Panc1 (cell line): ENCODE results near the gene SLC16A1. TPM values are rescaled to one million over a fixed set of nuclear protein-coding genes. Genes with fewer than 3 reads are reported as not detected.

Source experiments
- ATAC-seq: fragments of 200-7000 bp; cut with Tn5 transposase; 2 replicates; pipeline ENCODE4 v1.9.1; 2020; ENCODE audit warnings: mild to moderate bottlenecking, moderate library complexity
- BruUV-seq: library from RNA; stranded (reverse); fragments of 400-500 nt; replicated peaks from 2 replicates; lab custom pipeline; 2021; lab: Mats Ljungman, UMichigan
- CTCF ChIA-PET: fragments of 300-600 bp; sonication (Branson Sonifier 250); formaldehyde crosslinking; loops from one replicate; lab custom pipeline; 2022; ENCODE audit warnings: antibody characterized with exemption; lab: Charles Lee
- POLR2A ChIA-PET: fragments of 300-600 bp; sonication (Branson Sonifier 250); formaldehyde crosslinking; loops from one replicate; lab custom pipeline; 2022; ENCODE audit warnings: antibody characterized with exemption; lab: Charles Lee
- DNase-seq: peaks from one replicate; pipeline ENCODE4 v3.0.0-alpha.2; 2010; ENCODE audit warnings: low read depth, low spot score
- H3K27ac ChIP-seq: 2 replicates; pipeline ENCODE4 v1.5.1; 2011; ENCODE audit warnings: mild to moderate bottlenecking, low read length, inconsistent platforms
- H3K27me3 ChIP-seq: fragments of 200-500 bp; sonication (Bioruptor generic); 2 replicates; pipeline ENCODE4 v1.6.0; 2014; ENCODE audit warnings: low read length, inconsistent platforms; ENCODE audit not compliant: control insufficient read depth, insufficient read depth
- H3K36me3 ChIP-seq: fragments of 200-500 bp; sonication (Bioruptor generic); 2 replicates; pipeline ENCODE4 v1.5.1; 2014; ENCODE audit warnings: inconsistent platforms, mild to moderate bottlenecking, low read length, moderate library complexity; ENCODE audit not compliant: control insufficient read depth, insufficient read depth
- H3K4me1 ChIP-seq: 2 replicates; pipeline ENCODE4 v1.5.1; 2011; ENCODE audit warnings: inconsistent platforms, mild to moderate bottlenecking, low read length, moderate library complexity; ENCODE audit not compliant: control insufficient read depth, insufficient read depth
- H3K4me3 ChIP-seq, 2 experiments: 2 replicates each; pipeline ENCODE4 v1.5.1; 2011 to 2012; ENCODE audit warnings: low read depth in 2 of 2, low read length in 2 of 2, mild to moderate bottlenecking in 2 of 2, inconsistent platforms in 1 of 2, moderate library complexity in 1 of 2
- H3K9me3 ChIP-seq: fragments of 200-500 bp; sonication (Bioruptor generic); 2 replicates; pipeline ENCODE4 v1.5.1; 2014; ENCODE audit warnings: low read depth, mild to moderate bottlenecking, inconsistent platforms, low read length, moderate library complexity; ENCODE audit not compliant: control insufficient read depth, insufficient read depth
- CTCF ChIP-seq: fragments of 450-650 bp; IDR thresholded peaks from 2 replicates; pipeline ENCODE4 v1.5.1; 2017; ENCODE audit warnings: mild to moderate bottlenecking
- POLR2AphosphoS5 ChIP-seq: IDR thresholded peaks from 2 replicates; pipeline ENCODE4 v1.6.1; 2012; ENCODE audit warnings: mild to moderate bottlenecking, low read depth, low read length, moderate library complexity
- REST ChIP-seq, 2 experiments: IDR thresholded peaks; 2 replicates each; pipeline ENCODE4 v1.6.1; 2011 to 2012; ENCODE audit warnings: low read depth in 2 of 2, control low read depth in 1 of 2, low read length in 1 of 2, mild to moderate bottlenecking in 1 of 2, moderate library complexity in 1 of 2; ENCODE audit not compliant: insufficient read depth in 1 of 2
- SIN3A ChIP-seq: IDR thresholded peaks from 2 replicates; pipeline ENCODE4 v1.6.1; 2012; ENCODE audit warnings: low read depth, mild to moderate bottlenecking, low read length, moderate library complexity, borderline replicate concordance; ENCODE audit not compliant: insufficient read depth
- TCF7L2 ChIP-seq: IDR thresholded peaks from 2 replicates; pipeline ENCODE4 v1.6.1; 2011; ENCODE audit warnings: mild to moderate bottlenecking, low read depth, low read length, inconsistent platforms
- in situ Hi-C: cut with HindIII; loops from 2 replicates; pipeline ENCODE4 v1.10.0; 2016; ENCODE audit warnings: low sequenced_read_pairs, low pct_unique_long_range_greater_than_20kb
- intact Hi-C: fragments of 100-400 bp; cut with micrococcal nuclease; formaldehyde crosslinking; loops from one replicate; pipeline ENCODE4 v1.10.0; 2022; ENCODE audit not compliant: unreplicated experiment
- total RNA-seq: library from RNA; stranded (reverse); gene quantifications from one replicate; pipeline ENCODE4 v1.2.1, GENCODE V29; 2021; ENCODE audit not compliant: unreplicated experiment

SLC16A1 gene
- total RNA-seq, 1 experiment from 2014 or later = 51.5 TPM

- POLR2A ChIA-PET = interaction anchor here (0.7 kb wide), 1 partner anchor 175 kb away, joined by 7 read pairs; no protein-coding TSS in a partner anchor
- TF ChIP-seq TCF7L2 = no peak
- no peak for TF ChIP-seq CTCF
- no peak for TF ChIP-seq POLR2AphosphoS5
- TF ChIP-seq SIN3A = no peak
- no peak for TF ChIP-seq REST (IDR thresholded peaks at IDR 0.05; ENCODE audit: insufficient read depth in 1 of 2, low read depth in 2 of 2, low read length in 1 of 2)
- Histone ChIP-seq H3K9me3 (no peaks in the 10 kb centered on the region), H3K4me1 (no peaks in the 10 kb centered on the region), H3K27ac (no peak overlapping the region), H3K4me3 (no peak overlapping the region), H3K27me3 (no peaks in the 10 kb centered on the region), H3K36me3 (no peaks in the 10 kb centered on the region; the same call in 1 of the 2 replicates)
- CTCF ChIA-PET = interaction anchor here (0.7 kb wide), 1 partner anchor 115 kb away, joined by 6 read pairs; no protein-coding TSS in a partner anchor
- DNase-seq = no peak
- in situ Hi-C loops (no loop called here), intact Hi-C loops (no loop called here)
- BruUV-seq = no TSS peak
- no peak for ATAC-seq
These were observed 26.0 kb downstream of the SLC16A1 start for GRCh38 chr1:112929979-112930378.

- Histone ChIP-seq H3K36me3 (peaks cover 2% of the 10 kb centered on the region; the same call in 1 of the 2 replicates), H3K4me3 (no peak overlapping the region), H3K27me3 (no peaks in the 10 kb centered on the region), H3K9me3 (no peaks in the 10 kb centered on the region), H3K27ac (no peak overlapping the region), H3K4me1 (no peaks in the 10 kb centered on the region)
- no peak for DNase-seq
- ATAC-seq = no peak
- ChIA-PET POLR2A (no interaction called here), CTCF (interaction anchor here (0.6 kb wide), 1 partner anchor 144 kb away, joined by 3 read pairs; no protein-coding TSS in a partner anchor)
- no peak for TF ChIP-seq CTCF
- TF ChIP-seq TCF7L2 = no peak
- TF ChIP-seq POLR2AphosphoS5 = no peak
- no peak for TF ChIP-seq REST (IDR thresholded peaks at IDR 0.05; ENCODE audit: insufficient read depth in 1 of 2, low read depth in 2 of 2, low read length in 1 of 2)
- no peak for TF ChIP-seq SIN3A
- intact Hi-C loops = no loop called here
- in situ Hi-C loops = no loop called here
- no TSS peak for BruUV-seq
These were observed 28.5 kb downstream of the SLC16A1 start for GRCh38 chr1:112927462-112927990.
